ENCODE measurements around the gene SMIM45.

Gene SMIM45

GRCh38 chr22:41951898-41952474, at the start of gene SMIM45:
Gene SMIM45, plus strand, starts transcription at chr22:41952150.
- no peak for DNase-seq (ENCODE audit: low spot score)

GRCh38 chr22:41902932-41903421, 49.0 kb upstream of the SMIM45 start:
- no peak for DNase-seq (ENCODE audit: low spot score)

- no peak for DNase-seq (ENCODE audit: low spot score)
Observed at GRCh38 chr22:41904450-41905410, 47.2 kb upstream of the SMIM45 start.

- DNase-seq (ENCODE audit: low spot score) = no peak
Observed at GRCh38 chr22:41905411-41906202, 46.3 kb upstream of the SMIM45 start.

GRCh38 chr22:41906822-41907221, 45.1 kb upstream of the SMIM45 start:
- DNase-seq (ENCODE audit: low spot score) = no peak

- DNase-seq (ENCODE audit: low spot score) = no peak
Observed at GRCh38 chr22:41907436-41908401, 44.2 kb upstream of the SMIM45 start.

- peak; percentile 29 for DNase-seq (ENCODE audit: low spot score)
Observed at GRCh38 chr22:41908411-41909309, 43.3 kb upstream of the SMIM45 start.

- DNase-seq (ENCODE audit: low spot score) = no peak
Observed at GRCh38 chr22:41909310-41910049, 42.5 kb upstream of the SMIM45 start.

GRCh38 chr22:41910050-41911000, 41.6 kb upstream of the SMIM45 start:
- DNase-seq (ENCODE audit: low spot score) = no peak

- no peak for DNase-seq (ENCODE audit: low spot score)
Observed at GRCh38 chr22:41911001-41911611, 40.8 kb upstream of the SMIM45 start.

- no peak for DNase-seq (ENCODE audit: low spot score)
Observed at GRCh38 chr22:41912338-41913039, 39.5 kb upstream of the SMIM45 start.

- DNase-seq (ENCODE audit: low spot score) = no peak
Observed at GRCh38 chr22:41913040-41913719, 38.8 kb upstream of the SMIM45 start.

GRCh38 chr22:41913842-41914534, 38.0 kb upstream of the SMIM45 start:
- DNase-seq (ENCODE audit: low spot score) = no peak

- no peak for DNase-seq (ENCODE audit: low spot score)
Observed at GRCh38 chr22:41914611-41915034, 37.3 kb upstream of the SMIM45 start.

GRCh38 chr22:41915035-41915785, 36.7 kb upstream of the SMIM45 start, which contains the start of gene SHISA8:
Gene SHISA8, minus strand, starts transcription at chr22:41915074. Its CDS starts 407 bp downstream, at chr22:41914667.
- DNase-seq (ENCODE audit: low spot score) = peak; percentile 40
